GM12892 (cell line): Measurements from ENCODE around the gene HCCS.

Experiments
- POLR2A ChIP-seq: IDR thresholded peaks from 2 replicates; pipeline ENCODE4 v1.6.1; 2011; ENCODE audit warnings: low read depth, low read length, control low read depth
- POLR2AphosphoS5 ChIP-seq: IDR thresholded peaks from 2 replicates; pipeline ENCODE4 v1.6.1; 2011; ENCODE audit warnings: low read depth, low read length, control low read depth
- TAF1 ChIP-seq: IDR thresholded peaks from 2 replicates; pipeline ENCODE4 v1.6.1; 2011; ENCODE audit warnings: low read depth, mild to moderate bottlenecking, control low read depth, low read length, borderline replicate concordance

DNA sequence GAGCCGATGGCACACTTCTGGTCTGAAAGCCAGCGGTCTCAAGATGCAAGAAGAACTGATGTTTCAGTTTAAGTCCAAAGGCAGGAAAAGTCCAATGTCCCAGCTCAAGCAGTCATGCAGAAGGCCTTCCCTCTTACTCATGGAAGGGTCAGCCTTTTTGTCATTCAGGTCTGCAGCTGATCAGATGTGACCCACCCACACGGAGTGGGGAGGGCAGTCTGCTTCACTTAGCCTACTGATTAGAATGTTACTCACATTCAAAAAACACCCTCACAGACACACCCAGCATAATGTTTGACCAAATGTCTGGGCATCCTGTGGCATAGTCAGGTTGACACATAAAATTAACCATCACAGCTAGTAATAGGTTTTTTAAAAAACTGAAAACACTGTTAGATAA, 6.6 kb downstream of the HCCS start:
- no peak for TF ChIP-seq POLR2A
- TF ChIP-seq TAF1, result no peak
- no peak for TF ChIP-seq POLR2AphosphoS5
